B cell (primary cell): Measurements from ENCODE around the gene PIK3AP1. TPM values are rescaled to one million over a fixed set of nuclear protein-coding genes. Genes with fewer than 3 reads are reported as not detected.

Experiments
- ATAC-seq: fragments of 200-7000 bp; cut with Tn5 transposase; one replicate; pipeline ENCODE4 v1.10.0; 2021; ENCODE audit warnings: low read depth, mild to moderate bottlenecking, moderate number of reproducible peaks, moderate library complexity
- CTCF ChIA-PET: fragments of 350-600 bp; sonication (Branson Sonifier 250); formaldehyde crosslinking; loops from one replicate; lab custom pipeline; 2021; ENCODE audit warnings: antibody characterized with exemption, inconsistent platforms; lab: Charles Lee
- POLR2A ChIA-PET: fragments of 350-600 bp; sonication (Branson Sonifier 250); formaldehyde crosslinking; loops from one replicate; lab custom pipeline; 2021; ENCODE audit warnings: antibody characterized with exemption; lab: Charles Lee
- DNase-seq: peaks from one replicate; pipeline ENCODE4 v3.0.0; 2013
- H2AFZ ChIP-seq: 2 replicates; pipeline ENCODE4 v1.6.1; 2012; ENCODE audit warnings: mild to moderate bottlenecking, low read depth, low read length; ENCODE audit not compliant: insufficient read depth, poor library complexity, severe bottlenecking
- H3K27ac ChIP-seq, 2 donors: 1 replicate in 1 of 2; 2 replicates in 1 of 2; pipeline ENCODE4 v1.5.1; 2012 to 2013; ENCODE audit warnings: low read length in 2 of 2, mild to moderate bottlenecking in 2 of 2, moderate library complexity in 1 of 2
- H3K27me3 ChIP-seq, 4 experiments: fragments of 200-600 bp in 1 of 4; sonication (generic) in 1 of 4; replicated peaks in 1 of 4; 1 replicate in 2 of 4; 2 replicates in 2 of 4; pipeline versions ENCODE4 v1.6.1 to v1.7.0; 2013 to 2016; ENCODE audit warnings: low read length in 3 of 4, mild to moderate bottlenecking in 2 of 4, mixed read lengths in 1 of 4, moderate library complexity in 1 of 4; ENCODE audit not compliant: insufficient read depth in 4 of 4, control insufficient read depth in 3 of 4; ENCODE audit errors: control extremely low read depth in 1 of 4
- H3K36me3 ChIP-seq, 2 experiments: replicated peaks in 1 of 2; 1 replicate in 1 of 2; 2 replicates in 1 of 2; pipeline versions ENCODE4 v1.6.1 to v1.7.1; 2013; ENCODE audit warnings: low read length in 1 of 2; ENCODE audit not compliant: insufficient read depth in 2 of 2, control insufficient read depth in 1 of 2; ENCODE audit errors: control extremely low read depth in 1 of 2, extremely low read depth in 1 of 2
- H3K4me1 ChIP-seq, 2 donors: fragments of 200-600 bp in 1 of 2; sonication (generic) in 1 of 2; 1 replicate in 1 of 2; 2 replicates in 1 of 2; pipeline versions ENCODE4 v1.5.1 to v1.6.1; 2013 to 2017; ENCODE audit warnings: low read length in 2 of 2; ENCODE audit not compliant: control insufficient read depth in 2 of 2, insufficient read depth in 2 of 2
- H3K4me2 ChIP-seq: replicated peaks from 2 replicates; pipeline ENCODE3; 2012; ENCODE audit warnings: mild to moderate bottlenecking, low read depth, low read length; ENCODE audit not compliant: poor library complexity, severe bottlenecking
- H3K4me3 ChIP-seq, 5 experiments: fragments of 200-600 bp in 1 of 5; sonication (generic) in 1 of 5; 1 replicate in 3 of 5; 2 replicates in 2 of 5; pipeline versions ENCODE4 v1.5.1 to v1.7.0; 2011 to 2016; ENCODE audit warnings: low read length in 4 of 5, mild to moderate bottlenecking in 4 of 5, low read depth in 2 of 5, control low read depth in 1 of 5, moderate library complexity in 1 of 5; ENCODE audit not compliant: insufficient read depth in 1 of 5; ENCODE audit errors: control extremely low read depth in 1 of 5, extremely low read depth in 1 of 5
- H3K79me2 ChIP-seq: fragments of 200-600 bp; sonication (generic); one replicate; pipeline ENCODE4 v1.6.0; 2016; ENCODE audit warnings: low read length; ENCODE audit not compliant: control insufficient read depth, insufficient read depth
- H3K9ac ChIP-seq: fragments of 200-600 bp; sonication (generic); 2 replicates; pipeline ENCODE4 v1.6.1; 2017; ENCODE audit warnings: mild to moderate bottlenecking, low read length, moderate library complexity
- H3K9me3 ChIP-seq, 3 donors: one replicate each; pipeline versions ENCODE4 v1.6.1 to v1.7.1; 2013; ENCODE audit warnings: low read length in 2 of 3; ENCODE audit not compliant: control insufficient read depth in 2 of 3, insufficient read depth in 1 of 3; ENCODE audit errors: control extremely low read depth in 1 of 3
- H4K20me1 ChIP-seq: 2 replicates; pipeline ENCODE4 v1.6.0; 2012; ENCODE audit warnings: mild to moderate bottlenecking, low read length; ENCODE audit not compliant: insufficient read depth, control insufficient read depth, poor library complexity, severe bottlenecking
- H3K27ac Mint-ChIP-seq: one replicate; pipeline ENCODE4 v1.8.0; 2021; ENCODE audit warnings: mixed read lengths
- H3K27me3 Mint-ChIP-seq: one replicate; pipeline ENCODE4 v1.8.0; 2021; ENCODE audit warnings: mixed read lengths
- H3K4me1 Mint-ChIP-seq: one replicate; pipeline ENCODE4 v1.8.0; 2021; ENCODE audit warnings: mixed read lengths
- H3K4me3 Mint-ChIP-seq: one replicate; pipeline ENCODE4 v1.8.0; 2021; ENCODE audit warnings: mixed read lengths
- H3K9me3 Mint-ChIP-seq: one replicate; pipeline ENCODE4 v1.8.0; 2022; ENCODE audit warnings: mixed read lengths; ENCODE audit not compliant: insufficient read depth
- EZH2 ChIP-seq: IDR thresholded peaks from 2 replicates; pipeline ENCODE4 v1.6.1; 2012; ENCODE audit warnings: borderline replicate concordance, low read depth, mild to moderate bottlenecking, moderate library complexity, low read length; ENCODE audit not compliant: insufficient read depth, poor library complexity, severe bottlenecking
- WGBS: methylation state at CpG from one replicate; pipeline ENCODE4 v1.1.5; 2013; ENCODE audit warnings: missing lambda C conversion rate; ENCODE audit not compliant: insufficient coverage; 5-methylcytosine and 5-hydroxymethylcytosine counted together
- intact Hi-C: fragments of 100-400 bp; cut with micrococcal nuclease; formaldehyde crosslinking; loops from one replicate; pipeline ENCODE4 v1.10.0; 2022
- polyA plus RNA-seq: library from polyadenylated mRNA; depleted of rRNA; stranded (reverse); fragments of >200 nt; gene quantifications from 2 replicates; pipeline ENCODE4 v1.2.3, GENCODE V29; 2012
- total RNA-seq, 2 donors: library from RNA; stranded (reverse); fragments of 120-200 nt in 1 of 2; gene quantifications; 1 replicate in 1 of 2; 2 replicates in 1 of 2; pipeline versions ENCODE4 v1.2.3 to v1.2.4, GENCODE V29; 2013 to 2022
- TF ChIP-seq, protein P1 (sequence below): fragments of 200-600 bp; IDR thresholded peaks from one replicate; pipeline ENCODE4 v1.8.0; 2022; ENCODE audit warnings: antibody characterized with exemption, mild to moderate bottlenecking

PIK3AP1 gene
- total and polyA plus RNA-seq, 2 donors (not counting 1 experiment from before 2014, with no cell fraction given) = 125 to 130 TPM

DNA sequence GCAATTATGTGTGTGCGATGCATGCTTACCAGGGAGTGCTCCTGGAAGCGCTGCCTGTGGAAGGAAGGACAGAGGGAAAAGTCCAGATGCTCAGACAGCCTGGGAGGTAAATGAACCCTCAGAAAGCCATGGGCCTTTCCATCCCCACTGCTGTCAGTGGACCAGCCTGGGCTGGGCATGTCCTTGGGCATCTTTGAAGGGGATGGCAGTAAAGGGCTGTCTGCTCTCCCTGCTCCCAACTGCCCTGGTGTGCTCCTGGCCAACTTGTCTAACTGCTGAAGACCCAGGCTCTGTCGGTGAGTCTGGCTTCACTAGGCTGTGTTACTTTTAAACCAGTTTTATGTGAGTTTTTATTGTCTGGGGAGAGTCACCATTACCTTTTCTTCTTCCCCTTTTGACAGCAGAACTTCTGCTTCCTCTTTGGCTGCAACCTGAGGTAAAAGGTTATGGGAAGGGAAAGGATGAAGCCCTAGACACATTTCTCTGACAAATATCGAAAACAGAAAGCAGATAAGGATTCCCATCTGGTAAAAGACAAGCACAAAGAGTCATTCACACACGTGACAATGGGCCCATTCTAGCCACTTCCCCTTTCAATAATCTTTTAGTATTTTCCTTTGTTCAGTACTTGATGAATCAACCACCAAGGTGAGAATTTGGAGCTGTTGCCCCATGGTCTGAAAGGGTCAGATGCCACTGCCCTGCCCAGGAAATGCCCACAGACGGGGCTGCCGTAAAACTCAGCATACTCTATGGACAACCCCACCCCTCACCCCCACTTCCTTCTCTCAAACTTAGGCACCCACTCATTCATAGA is 27.6 kb upstream of the PIK3AP1 start:
- H3K4me3 ChIP-seq = peak overlapping the region in 4 of 5 experiments; percentile 8 to 38 (median 15)
- H3K9ac ChIP-seq = peak overlapping the region; percentile 45
- H3K79me2 ChIP-seq = peaks cover 79% of the 10 kb centered on the region
- peak; percentile 89 for DNase-seq
- peak overlapping the region; percentile 80 for H3K4me3 Mint-ChIP-seq
- H3K9me3 ChIP-seq = no peaks in the 10 kb centered on the region
- TF ChIP-seq EZH2 = no peak
- TF ChIP-seq, protein P1, sequence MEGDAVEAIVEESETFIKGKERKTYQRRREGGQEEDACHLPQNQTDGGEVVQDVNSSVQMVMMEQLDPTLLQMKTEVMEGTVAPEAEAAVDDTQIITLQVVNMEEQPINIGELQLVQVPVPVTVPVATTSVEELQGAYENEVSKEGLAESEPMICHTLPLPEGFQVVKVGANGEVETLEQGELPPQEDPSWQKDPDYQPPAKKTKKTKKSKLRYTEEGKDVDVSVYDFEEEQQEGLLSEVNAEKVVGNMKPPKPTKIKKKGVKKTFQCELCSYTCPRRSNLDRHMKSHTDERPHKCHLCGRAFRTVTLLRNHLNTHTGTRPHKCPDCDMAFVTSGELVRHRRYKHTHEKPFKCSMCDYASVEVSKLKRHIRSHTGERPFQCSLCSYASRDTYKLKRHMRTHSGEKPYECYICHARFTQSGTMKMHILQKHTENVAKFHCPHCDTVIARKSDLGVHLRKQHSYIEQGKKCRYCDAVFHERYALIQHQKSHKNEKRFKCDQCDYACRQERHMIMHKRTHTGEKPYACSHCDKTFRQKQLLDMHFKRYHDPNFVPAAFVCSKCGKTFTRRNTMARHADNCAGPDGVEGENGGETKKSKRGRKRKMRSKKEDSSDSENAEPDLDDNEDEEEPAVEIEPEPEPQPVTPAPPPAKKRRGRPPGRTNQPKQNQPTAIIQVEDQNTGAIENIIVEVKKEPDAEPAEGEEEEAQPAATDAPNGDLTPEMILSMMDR = no peak
- peak overlapping the region; percentile 73 for H3K4me2 ChIP-seq
- 38% methylated on average over 5 of the region's 7 CpGs for WGBS
- H4K20me1 ChIP-seq = no peaks in the 10 kb centered on the region
- no peaks in the 10 kb centered on the region for H3K27me3 ChIP-seq
- no peaks in the 10 kb centered on the region for H3K9me3 Mint-ChIP-seq
- ATAC-seq = peak; percentile 86
- intact Hi-C loops = loop anchor here (1.0 to 10.0 kb wide), 7 partner anchors 8 to 463 kb away; partner anchors contain the start of gene LCOR
- peak overlapping the region; percentile 8 for H2AFZ ChIP-seq
- ChIA-PET POLR2A (interaction anchor here (0.6 to 1.5 kb wide), 5 partner anchors 21 to 107 kb away, joined by 3 to 4 read pairs (median 3); no protein-coding TSS in a partner anchor), CTCF (interaction anchor here (0.6 to 5.2 kb wide), 11 partner anchors 9 to 290 kb away, joined by 3 to 105 read pairs (median 3); partner anchors contain the start of gene PIK3AP1)
- peaks cover 57 to 58% of the 10 kb centered on the region in 2 donors for H3K4me1 ChIP-seq
- H3K27me3 Mint-ChIP-seq = no peaks in the 10 kb centered on the region
- H3K4me1 Mint-ChIP-seq = peaks cover 37% of the 10 kb centered on the region
- peaks cover 0 to 8% of the 10 kb centered on the region in 2 experiments for H3K36me3 ChIP-seq
- H3K27ac ChIP-seq = peak overlapping the region; percentile 89 to 95
- H3K27ac Mint-ChIP-seq = peak overlapping the region; percentile 95
